Stimulated activated CD4-positive, alpha-beta T cell treated with anti-CD3 and anti-CD28 coated beads, TNF-alpha, amount 100 ng/mL, for 24 hours (primary cell): ENCODE data around the gene UBXN2A.

ENCODE experiments used
- DNase-seq, 3 experiments: peaks; one replicate each; pipeline ENCODE4 v3.0.0-alpha.2; 2020; ENCODE audit warnings: low read depth in 3 of 3

The UBXN2A gene

GRCh38 chr2:23939987-23940717, at the start of gene UBXN2A:
TSS of gene UBXN2A (plus strand) at chr2:23940463. CDS start at chr2:23958315, 17,852 bp downstream.
- DNase-seq, result peak; percentile 50 to 68 (median 55)

- DNase-seq, result no peak
Measured at GRCh38 chr2:23900133-23900532, 40.1 kb upstream of the UBXN2A start.

GRCh38 chr2:23900541-23901322, 39.5 kb upstream of the UBXN2A start:
- DNase-seq, result no peak

- no peak for DNase-seq
Measured at GRCh38 chr2:23901966-23902846, 38.1 kb upstream of the UBXN2A start.

- no peak for DNase-seq
Measured at GRCh38 chr2:23903034-23903433, 37.2 kb upstream of the UBXN2A start.

GRCh38 chr2:23904215-23904614, 36.0 kb upstream of the UBXN2A start:
- DNase-seq, result no peak

GRCh38 chr2:23904692-23905091, 35.6 kb upstream of the UBXN2A start:
- no peak for DNase-seq

GRCh38 chr2:23905155-23905554, 35.1 kb upstream of the UBXN2A start:
- DNase-seq, result no peak

GRCh38 chr2:23912054-23912453, 28.2 kb upstream of the UBXN2A start:
- no peak for DNase-seq

- no peak for DNase-seq
Measured at GRCh38 chr2:23915327-23915726, 24.9 kb upstream of the UBXN2A start.

GRCh38 chr2:23916727-23917405, 23.4 kb upstream of the UBXN2A start:
- DNase-seq, result no peak

GRCh38 chr2:23918837-23919489, 21.3 kb upstream of the UBXN2A start:
- no peak for DNase-seq

GRCh38 chr2:23924589-23925359, 15.5 kb upstream of the UBXN2A start:
- DNase-seq, result no peak

GRCh38 chr2:23925702-23926289, 14.5 kb upstream of the UBXN2A start:
- DNase-seq, result peak; percentile 35 to 49 (median 43)

GRCh38 chr2:23926290-23926749, 13.9 kb upstream of the UBXN2A start:
- peak in 1 of 3 experiments; percentile 31 for DNase-seq

GRCh38 chr2:23926750-23927571, 13.3 kb upstream of the UBXN2A start, which contains the start of gene ATAD2B:
TSS of gene ATAD2B (minus strand) at chr2:23927123. CDS start at chr2:23926770, 353 bp downstream.
- peak; percentile 85 to 90 (median 86) for DNase-seq

- DNase-seq, result no peak
Measured at GRCh38 chr2:23934259-23934658, 6.0 kb upstream of the UBXN2A start.
